A673 (cell line): Measurements from ENCODE around the gene CREB5.

ENCODE experiments used
- EZH2 ChIP-seq: fragments of 200-600 bp; sonication (generic); IDR thresholded peaks from 2 replicates; pipeline ENCODE4 v1.6.1; 2017; ENCODE audit warnings: borderline replicate concordance, low read depth, mild to moderate bottlenecking, mixed read lengths, antibody characterized with exemption, low read length; ENCODE audit not compliant: poor library complexity, severe bottlenecking
- TF ChIP-seq, protein P1 (sequence below): fragments of 300-800, 200-600 bp; sonication (generic); conservative IDR thresholded peaks from 2 replicates; pipeline ENCODE4 v1.5.1; 2017; ENCODE audit warnings: low read depth, mild to moderate bottlenecking, antibody characterized with exemption, low read length, moderate library complexity, mixed read lengths

DNA sequence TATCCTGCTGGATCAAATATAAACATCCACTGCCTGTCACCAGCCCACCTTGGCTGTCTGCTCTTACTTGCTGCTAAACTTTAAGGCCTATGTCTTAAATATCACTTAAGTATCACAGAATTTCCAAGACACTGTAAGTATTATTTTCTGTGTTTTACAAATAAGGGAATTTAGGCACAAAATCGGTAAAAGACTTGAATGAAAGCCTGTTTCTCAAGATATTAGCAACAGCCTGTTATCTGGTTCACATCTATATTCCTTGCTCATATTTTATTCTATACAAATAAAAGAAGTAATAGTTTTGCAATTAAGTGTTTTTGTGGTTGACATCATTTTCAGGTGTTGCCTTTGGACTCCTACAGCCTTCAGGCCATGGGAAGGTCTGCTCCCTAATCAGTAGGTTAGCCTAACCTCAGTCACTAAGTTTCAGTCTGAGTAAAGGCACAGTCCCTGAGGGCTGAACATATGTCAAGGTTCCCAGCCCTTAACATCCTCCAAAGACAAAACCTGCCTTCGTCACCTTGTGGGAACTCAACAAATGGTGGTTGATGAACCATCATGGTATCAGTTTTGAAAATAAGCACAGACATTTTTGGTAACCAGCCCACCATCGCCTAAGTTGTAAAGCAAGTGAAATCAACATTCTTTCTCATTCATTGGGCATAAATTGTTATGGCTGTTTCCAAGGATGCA, 127.1 kb downstream of the CREB5 start:
- TF ChIP-seq, protein P1, sequence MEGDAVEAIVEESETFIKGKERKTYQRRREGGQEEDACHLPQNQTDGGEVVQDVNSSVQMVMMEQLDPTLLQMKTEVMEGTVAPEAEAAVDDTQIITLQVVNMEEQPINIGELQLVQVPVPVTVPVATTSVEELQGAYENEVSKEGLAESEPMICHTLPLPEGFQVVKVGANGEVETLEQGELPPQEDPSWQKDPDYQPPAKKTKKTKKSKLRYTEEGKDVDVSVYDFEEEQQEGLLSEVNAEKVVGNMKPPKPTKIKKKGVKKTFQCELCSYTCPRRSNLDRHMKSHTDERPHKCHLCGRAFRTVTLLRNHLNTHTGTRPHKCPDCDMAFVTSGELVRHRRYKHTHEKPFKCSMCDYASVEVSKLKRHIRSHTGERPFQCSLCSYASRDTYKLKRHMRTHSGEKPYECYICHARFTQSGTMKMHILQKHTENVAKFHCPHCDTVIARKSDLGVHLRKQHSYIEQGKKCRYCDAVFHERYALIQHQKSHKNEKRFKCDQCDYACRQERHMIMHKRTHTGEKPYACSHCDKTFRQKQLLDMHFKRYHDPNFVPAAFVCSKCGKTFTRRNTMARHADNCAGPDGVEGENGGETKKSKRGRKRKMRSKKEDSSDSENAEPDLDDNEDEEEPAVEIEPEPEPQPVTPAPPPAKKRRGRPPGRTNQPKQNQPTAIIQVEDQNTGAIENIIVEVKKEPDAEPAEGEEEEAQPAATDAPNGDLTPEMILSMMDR: no peak
- no peak for TF ChIP-seq EZH2
